ENCODE measurements around the gene TBX1. TPM values are rescaled to one million over a fixed set of nuclear protein-coding genes. Genes with fewer than 3 reads are reported as not detected.

Gene TBX1
- total RNA-seq, 2 experiments from 2014 or later = not detected

GRCh38 chr22:19759427-19760057, 1.0 kb upstream of the TBX1 start:
- intact Hi-C loops (cut with micrococcal nuclease) = loop anchor here (5.0 kb wide), 1 partner anchor 133 kb away; no protein-coding TSS in a partner anchor
- Mint-ChIP-seq H3K27ac (no peak overlapping the region), H3K36me3 (peaks cover 2% of the 10 kb centered on the region), H3K4me1 (ENCODE audit: low read depth) (peaks cover 29% of the 10 kb centered on the region), H3K27me3 (peaks cover 61% of the 10 kb centered on the region), H3K4me3 (peak overlapping the region; percentile 42), H3K9me3 (no peaks in the 10 kb centered on the region)
- ChIA-PET POLR2A (no interaction called here), CTCF (no interaction called here)
- no peak for DNase-seq

GRCh38 chr22:19760951-19761724, 560 bp downstream of the TBX1 start:
- peaks cover 65% of the 10 kb centered on the region for H3K27me3 Mint-ChIP-seq
- intact Hi-C loops (cut with micrococcal nuclease) = no loop called here
- no peak overlapping the region for H3K27ac Mint-ChIP-seq
- ChIA-PET CTCF (interaction anchor here (0.6 kb wide), 1 partner anchor 31 kb away, joined by 3 read pairs; no protein-coding TSS in a partner anchor), POLR2A (no interaction called here)
- peak overlapping the region; percentile 4 for H3K4me3 Mint-ChIP-seq
- peaks cover 23% of the 10 kb centered on the region for H3K4me1 Mint-ChIP-seq (ENCODE audit: low read depth)
- DNase-seq = no peak
- no peaks in the 10 kb centered on the region for H3K9me3 Mint-ChIP-seq
- peaks cover 2% of the 10 kb centered on the region for H3K36me3 Mint-ChIP-seq

GRCh38 chr22:19761725-19762567, 1.4 kb downstream of the TBX1 start:
- Mint-ChIP-seq H3K36me3 (peaks cover 2% of the 10 kb centered on the region), H3K27ac (no peak overlapping the region), H3K27me3 (peaks cover 60% of the 10 kb centered on the region), H3K4me1 (ENCODE audit: low read depth) (peaks cover 20% of the 10 kb centered on the region), H3K9me3 (no peaks in the 10 kb centered on the region), H3K4me3 (peak overlapping the region; percentile 4)
- intact Hi-C loops (cut with micrococcal nuclease) = no loop called here
- CTCF ChIA-PET = interaction anchor here (1.1 to 1.6 kb wide), 3 partner anchors 31 to 148 kb away, joined by 4 to 7 read pairs (median 5); partner anchors contain the start of gene GP1BB
- no peak for DNase-seq
- POLR2A ChIA-PET = no interaction called here

- Mint-ChIP-seq H3K4me3 (no peak overlapping the region), H3K9me3 (no peaks in the 10 kb centered on the region), H3K36me3 (peaks cover 2% of the 10 kb centered on the region), H3K27me3 (peaks cover 59% of the 10 kb centered on the region), H3K4me1 (ENCODE audit: low read depth) (peaks cover 18% of the 10 kb centered on the region), H3K27ac (no peak overlapping the region)
- ChIA-PET CTCF (interaction anchor here (1.1 to 1.6 kb wide), 3 partner anchors 32 to 147 kb away, joined by 4 to 7 read pairs (median 5); partner anchors contain the start of gene GP1BB), POLR2A (no interaction called here)
- intact Hi-C loops (cut with micrococcal nuclease) = no loop called here
- DNase-seq = no peak
These were observed 2.2 kb downstream of the TBX1 start for GRCh38 chr22:19762568-19763457.

GRCh38 chr22:19763458-19764298, 3.1 kb downstream of the TBX1 start:
- Mint-ChIP-seq H3K27ac (no peak overlapping the region), H3K4me3 (no peak overlapping the region), H3K27me3 (peaks cover 63% of the 10 kb centered on the region), H3K36me3 (peaks cover 2% of the 10 kb centered on the region), H3K4me1 (ENCODE audit: low read depth) (peaks cover 18% of the 10 kb centered on the region), H3K9me3 (no peaks in the 10 kb centered on the region)
- CTCF ChIA-PET = interaction anchor here (0.7 to 3.2 kb wide), 4 partner anchors 33 to 146 kb away, joined by 4 to 12 read pairs (median 6); no protein-coding TSS in a partner anchor
- POLR2A ChIA-PET = no interaction called here
- no peak for DNase-seq
- intact Hi-C loops (cut with micrococcal nuclease) = no loop called here

GRCh38 chr22:19764299-19764593, 3.7 kb downstream of the TBX1 start:
- CTCF ChIA-PET = interaction anchor here (0.7 to 3.2 kb wide), 2 partner anchors 34 to 146 kb away, joined by 4 to 12 read pairs; no protein-coding TSS in a partner anchor
- H3K27me3 Mint-ChIP-seq = peaks cover 64% of the 10 kb centered on the region

GRCh38 chr22:19764636-19765476, 4.3 kb downstream of the TBX1 start:
- Mint-ChIP-seq H3K36me3 (peaks cover 2% of the 10 kb centered on the region), H3K4me1 (ENCODE audit: low read depth) (peaks cover 13% of the 10 kb centered on the region), H3K27ac (no peak overlapping the region), H3K27me3 (peaks cover 65% of the 10 kb centered on the region), H3K9me3 (no peaks in the 10 kb centered on the region), H3K4me3 (peak overlapping the region; percentile 20)
- CTCF ChIA-PET = interaction anchor here (0.7 to 3.2 kb wide), 2 partner anchors 35 to 145 kb away, joined by 4 to 12 read pairs; no protein-coding TSS in a partner anchor
- POLR2A ChIA-PET = no interaction called here
- no peak for DNase-seq
- intact Hi-C loops (cut with micrococcal nuclease) = loop anchor here (5.0 kb wide), 1 partner anchor 33 kb away; no protein-coding TSS in a partner anchor

More at GRCh38 chr22:19764299-19764593, 3.7 kb downstream of the TBX1 start:
- peaks cover 2% of the 10 kb centered on the region for H3K36me3 Mint-ChIP-seq
- intact Hi-C loops (cut with micrococcal nuclease) = no loop called here
- H3K9me3 Mint-ChIP-seq = no peaks in the 10 kb centered on the region
- H3K4me3 Mint-ChIP-seq = no peak overlapping the region
- no peak for DNase-seq
- H3K4me1 Mint-ChIP-seq (ENCODE audit: low read depth) = peaks cover 18% of the 10 kb centered on the region
- POLR2A ChIA-PET = no interaction called here
- H3K27ac Mint-ChIP-seq = no peak overlapping the region

- peak; percentile 27 for DNase-seq
- Mint-ChIP-seq H3K4me1 (ENCODE audit: low read depth) (peaks cover 8% of the 10 kb centered on the region), H3K4me3 (no peak overlapping the region), H3K27ac (no peak overlapping the region), H3K36me3 (no peaks in the 10 kb centered on the region), H3K27me3 (peaks cover 65% of the 10 kb centered on the region), H3K9me3 (no peaks in the 10 kb centered on the region)
- POLR2A ChIA-PET = no interaction called here
- intact Hi-C loops (cut with micrococcal nuclease) = loop anchor here (5.0 kb wide), 1 partner anchor 33 kb away; no protein-coding TSS in a partner anchor
- CTCF ChIA-PET = interaction anchor here (1.2 to 3.2 kb wide), 2 partner anchors 36 to 42 kb away, joined by 4 to 12 read pairs; no protein-coding TSS in a partner anchor
These were observed 5.1 kb downstream of the TBX1 start for GRCh38 chr22:19765477-19766239.

- ChIA-PET CTCF (interaction anchor here (1.2 to 3.2 kb wide), 2 partner anchors 36 to 42 kb away, joined by 4 to 12 read pairs; no protein-coding TSS in a partner anchor), POLR2A (no interaction called here)
- DNase-seq = no peak
- intact Hi-C loops (cut with micrococcal nuclease) = loop anchor here (5.0 kb wide), 1 partner anchor 34 kb away; no protein-coding TSS in a partner anchor
- no peak overlapping the region for H3K27ac Mint-ChIP-seq
- peaks cover 67% of the 10 kb centered on the region for H3K27me3 Mint-ChIP-seq
- no peaks in the 10 kb centered on the region for H3K9me3 Mint-ChIP-seq
- H3K4me3 Mint-ChIP-seq = no peak overlapping the region
- H3K4me1 Mint-ChIP-seq (ENCODE audit: low read depth) = peaks cover 8% of the 10 kb centered on the region
- no peaks in the 10 kb centered on the region for H3K36me3 Mint-ChIP-seq
These were observed 5.6 kb downstream of the TBX1 start for GRCh38 chr22:19766240-19766510.
